CD4-positive, alpha-beta T cell treated with Interleukin-10 for 1 hour (primary cell): ENCODE results near the gene BLCAP.
"Not testable (repeated sequence)": the region's sequence is repeated elsewhere in the genome, so short reads cannot be mapped to it uniquely, and the experiment has no call there.

Experiments
- DNase-seq: peaks from one replicate; pipeline ENCODE4 v3.0.0-alpha.2; 2020

The BLCAP gene

GRCh38 chr20:37513779-37514359 lies 13.8 kb downstream of the BLCAP start:
- no peak for DNase-seq

DNA sequence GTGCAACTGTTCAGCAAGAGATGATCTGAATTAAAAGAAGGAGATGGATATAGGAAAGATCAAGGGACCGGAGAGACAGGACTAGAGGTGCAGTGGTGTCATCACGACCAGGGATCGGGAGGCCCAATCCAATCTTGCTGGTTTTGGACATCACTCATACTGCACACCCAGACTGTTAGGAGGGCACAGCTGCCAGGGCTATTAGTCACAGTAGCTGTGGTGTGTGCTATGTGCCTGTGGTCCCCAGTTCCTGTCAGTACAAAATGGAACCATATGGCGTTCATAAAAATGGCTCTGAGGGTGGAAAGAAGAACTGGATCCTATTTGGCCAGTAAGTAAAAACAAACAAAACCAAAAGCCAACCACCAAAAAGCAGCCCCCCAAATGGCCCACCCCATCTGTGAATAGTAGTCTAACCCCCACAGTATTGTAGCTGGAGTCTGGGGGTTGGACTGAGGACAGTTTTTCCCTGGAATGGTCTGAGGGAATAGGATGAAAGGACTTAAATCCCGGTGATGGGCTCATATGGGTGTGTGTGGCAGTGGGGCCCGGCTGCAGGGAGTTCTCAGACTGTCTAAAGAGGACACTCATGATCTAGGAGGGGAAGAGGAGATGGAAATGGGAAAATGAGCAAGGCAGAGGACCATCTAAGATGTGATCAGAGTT lies 15.9 kb downstream of the BLCAP start:
- DNase-seq, result no peak

DNA sequence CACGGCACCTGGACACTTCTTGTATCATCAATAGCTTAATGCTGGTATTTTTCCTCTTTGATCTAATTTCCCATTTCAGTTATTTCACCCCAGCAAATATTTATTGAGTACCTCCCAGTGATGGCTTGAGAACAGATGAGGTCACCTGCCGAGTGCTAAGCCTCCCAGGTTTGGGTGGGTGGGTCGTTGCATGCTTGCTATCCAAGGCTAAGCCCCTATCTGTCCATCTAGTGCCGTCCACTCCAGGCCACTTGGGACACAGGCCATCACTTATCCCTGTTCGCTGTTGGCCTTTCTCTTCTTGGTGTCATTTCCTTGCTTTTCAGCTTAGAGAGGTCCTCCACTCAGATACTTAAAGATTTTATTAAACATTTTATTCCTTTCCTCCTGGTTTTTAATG lies 17.4 kb downstream of the BLCAP start:
- DNase-seq, result no peak

- DNase-seq, result no peak
Observed at GRCh38 chr20:37506152-37506725, 21.4 kb downstream of the BLCAP start.

GRCh38 chr20:37505263-37506151 lies 22.2 kb downstream of the BLCAP start:
- no peak for DNase-seq

GRCh38 chr20:37504404-37505096 lies 23.1 kb downstream of the BLCAP start:
- DNase-seq, result no peak

GRCh38 chr20:37503256-37503927 lies 24.3 kb downstream of the BLCAP start:
- DNase-seq, result no peak

GRCh38 chr20:37502654-37503053 lies 25.0 kb downstream of the BLCAP start:
- no peak for DNase-seq

GRCh38 chr20:37501940-37502339 lies 25.7 kb downstream of the BLCAP start:
- no peak for DNase-seq

DNA sequence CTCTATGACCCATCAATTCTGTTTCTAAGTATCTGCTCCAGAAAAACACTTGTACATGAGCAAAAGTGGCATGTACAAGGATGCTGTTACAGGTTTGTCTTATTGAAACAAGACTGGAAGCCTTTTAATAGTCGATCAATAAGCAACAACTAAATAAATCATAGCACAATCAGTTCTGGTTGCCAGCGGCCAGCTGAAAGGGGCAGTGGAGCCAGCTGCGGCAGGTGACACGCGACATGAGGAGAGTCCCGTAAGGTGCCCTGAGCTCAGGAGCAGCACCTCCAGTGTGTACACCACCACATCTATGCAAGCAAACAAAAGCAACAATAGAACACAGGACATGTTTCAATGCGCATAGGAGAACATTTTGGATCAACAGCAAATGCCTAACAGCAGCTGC lies 27.4 kb downstream of the BLCAP start:
- DNase-seq, result no peak

- no peak for DNase-seq
Observed at GRCh38 chr20:37498066-37498665, 29.5 kb downstream of the BLCAP start.

GRCh38 chr20:37494796-37495195 lies 32.9 kb downstream of the BLCAP start:
- no peak for DNase-seq

DNA sequence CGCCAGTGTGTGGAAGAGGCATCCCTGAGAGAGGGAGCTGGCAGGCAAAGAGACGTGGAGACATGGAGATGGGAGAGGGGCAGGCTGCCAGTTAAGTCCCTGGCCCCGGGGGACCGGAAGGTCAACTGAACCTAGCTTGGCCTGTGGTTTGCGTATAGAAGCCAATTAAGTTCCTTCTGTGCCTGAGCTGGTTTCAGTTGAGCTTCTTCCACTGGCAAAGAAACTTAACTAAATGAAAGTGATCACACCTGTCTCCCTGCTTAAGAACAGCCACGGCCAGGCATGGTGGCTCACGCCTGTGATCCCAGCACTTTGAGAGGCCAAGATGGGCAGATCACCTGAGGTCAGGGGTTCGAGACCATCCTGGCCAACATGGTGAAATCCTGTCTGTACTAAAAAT lies 33.4 kb downstream of the BLCAP start:
- no peak for DNase-seq

DNA sequence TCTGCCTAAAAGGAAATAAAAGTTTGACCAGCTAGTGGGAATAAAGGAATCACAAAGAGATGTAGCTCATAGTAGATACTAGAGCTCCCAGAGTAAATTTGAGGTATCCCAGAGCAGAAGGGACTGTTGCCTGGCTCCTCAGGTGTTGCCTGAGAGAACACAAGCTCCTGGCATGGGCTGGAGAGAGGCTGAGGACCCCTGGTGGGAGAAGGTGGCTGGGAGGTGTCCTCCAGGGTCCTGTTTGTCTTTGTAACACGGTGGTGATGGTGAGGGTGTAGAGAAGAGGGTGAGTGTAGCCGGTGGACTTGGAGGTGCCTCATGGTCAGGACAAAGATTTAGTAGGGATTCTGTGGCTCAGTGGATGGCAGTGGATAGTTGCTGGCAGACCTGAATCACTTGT lies 34.7 kb downstream of the BLCAP start:
- DNase-seq, result no peak

DNA sequence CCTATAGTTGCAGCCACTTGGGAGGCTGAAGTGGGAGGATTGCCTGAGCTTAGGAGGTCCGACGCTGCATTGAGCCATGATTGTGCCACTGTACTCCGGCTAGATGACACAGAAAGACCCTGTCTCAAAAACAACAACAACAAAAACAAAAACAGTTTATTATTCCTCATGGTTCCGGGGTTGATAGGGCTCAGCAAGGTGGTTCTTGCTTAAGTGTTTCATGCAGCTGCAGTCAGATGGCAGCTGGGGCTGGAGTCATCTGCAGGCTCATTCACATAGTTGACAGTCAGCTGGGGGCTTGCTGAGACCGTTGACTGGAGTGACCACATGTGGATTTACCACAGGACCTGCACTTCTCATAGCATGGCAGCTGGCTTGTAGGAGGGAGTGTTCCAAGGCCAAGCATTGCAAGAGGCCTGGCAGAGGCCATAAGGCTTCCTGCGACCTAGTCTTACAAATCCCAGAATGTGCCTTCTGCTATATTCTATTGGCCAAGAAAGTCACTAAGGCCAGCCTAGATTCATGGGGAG lies 35.5 kb downstream of the BLCAP start:
- DNase-seq, result no peak

- DNase-seq, result no peak
Observed at GRCh38 chr20:37490663-37491350, 36.9 kb downstream of the BLCAP start.

DNA sequence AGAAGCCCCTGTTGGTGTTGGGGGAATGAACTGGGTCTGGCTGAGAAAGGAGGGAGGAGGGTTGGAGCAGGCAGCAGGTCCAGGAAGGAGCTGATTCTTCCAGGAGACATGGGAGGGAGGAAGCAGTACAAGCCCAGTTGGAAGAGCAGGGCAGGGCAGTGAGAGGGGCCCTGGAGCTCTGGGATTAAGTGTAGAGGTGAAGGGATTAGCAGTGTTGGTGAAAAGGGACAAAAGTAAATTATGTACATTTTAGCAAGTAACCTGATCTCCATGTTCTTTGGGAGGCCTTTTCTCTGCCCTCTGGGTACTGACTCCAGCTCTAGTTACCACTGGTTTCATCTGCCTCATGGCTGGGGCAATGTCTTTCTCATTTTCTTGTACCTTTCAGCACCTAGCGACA lies 41.5 kb downstream of the BLCAP start:
- DNase-seq, result not testable (repeated sequence)

DNA sequence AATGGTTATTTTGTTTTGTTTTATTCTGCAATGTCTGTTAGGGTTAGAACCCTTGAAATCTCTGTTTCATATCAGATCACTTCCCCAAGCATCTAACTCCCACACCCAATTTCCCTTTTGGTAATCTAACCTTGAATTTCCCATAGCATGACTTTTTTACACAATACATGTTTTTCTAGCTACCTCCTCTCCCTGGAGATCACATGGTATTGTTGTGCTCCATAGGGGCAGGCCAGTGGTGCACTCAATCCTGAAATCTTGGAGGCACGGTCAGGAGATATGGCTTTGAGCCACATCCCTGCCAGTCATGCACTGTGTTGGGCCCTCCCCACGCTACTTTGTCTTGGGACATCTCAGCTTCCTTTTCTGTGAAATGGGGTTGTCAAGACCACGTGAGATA lies 43.3 kb downstream of the BLCAP start:
- no peak for DNase-seq

DNA sequence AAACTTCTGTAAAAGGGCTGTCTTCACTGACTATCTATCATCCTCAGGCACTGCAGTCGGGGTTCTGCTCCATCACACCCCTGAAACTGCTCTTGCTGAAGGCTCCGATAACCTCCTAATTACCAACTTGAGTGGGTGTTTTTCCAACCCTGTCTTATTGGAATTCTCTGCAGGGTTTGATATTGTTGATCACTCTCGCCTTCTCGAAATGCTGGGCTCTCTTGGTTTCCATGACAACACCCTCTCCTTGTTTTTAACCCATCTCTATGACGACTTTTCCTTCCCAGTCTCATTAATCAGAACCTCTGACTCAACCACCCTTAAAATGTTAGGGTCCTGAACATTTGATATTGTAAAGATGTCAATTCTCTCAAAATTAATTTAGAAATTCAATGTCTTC lies 46.1 kb downstream of the BLCAP start:
- no peak for DNase-seq

GRCh38 chr20:37480919-37481318 lies 46.8 kb downstream of the BLCAP start:
- no peak for DNase-seq
